ENCODE results near the gene CIART.

CIART gene

GRCh38 chr1:150281221-150281757 lies 1.1 kb upstream of the CIART start:
- 27 to 30% methylated on average over 15 of the region's 15 CpGs for WGBS, 2 experiments

GRCh38 chr1:150282558-150282958 lies 204 bp downstream of the CIART start:
- Histone ChIP-seq H3K4me3 (ENCODE audit: insufficient read depth, low read depth, low read length) (peak overlapping the region; percentile 55), H3K9me3 (ENCODE audit: control insufficient read depth, low read length) (no peaks in the 10 kb centered on the region), H3K36me3 (ENCODE audit: control insufficient read depth, insufficient read depth, low read length) (peaks cover 11% of the 10 kb centered on the region), H3K27me3 (ENCODE audit: control insufficient read depth, insufficient read depth, low read length, poor library complexity, severe bottlenecking) (peaks cover 9% of the 10 kb centered on the region), H3K27ac (ENCODE audit: insufficient read depth, low read depth, low read length, poor library complexity, severe bottlenecking) (peak overlapping the region; percentile 53), H3K4me1 (ENCODE audit: control insufficient read depth, insufficient read depth, low read length) (peaks cover 15% of the 10 kb centered on the region)
- 22 to 24% methylated on average over 21 of the region's 21 CpGs for WGBS, 2 experiments

More at GRCh38 chr1:150281221-150281757, 1.1 kb upstream of the CIART start:
- H3K36me3 ChIP-seq (ENCODE audit: control insufficient read depth, insufficient read depth, low read length) = peaks cover 9% of the 10 kb centered on the region
- H3K27me3 ChIP-seq (ENCODE audit: control insufficient read depth, insufficient read depth, low read length, poor library complexity, severe bottlenecking) = peaks cover 9% of the 10 kb centered on the region
- peak overlapping the region; percentile 55 for H3K4me3 ChIP-seq (ENCODE audit: insufficient read depth, low read depth, low read length)
- peaks cover 15% of the 10 kb centered on the region for H3K4me1 ChIP-seq (ENCODE audit: control insufficient read depth, insufficient read depth, low read length)
- H3K9me3 ChIP-seq (ENCODE audit: control insufficient read depth, low read length) = no peaks in the 10 kb centered on the region
- H3K27ac ChIP-seq (ENCODE audit: insufficient read depth, low read depth, low read length, poor library complexity, severe bottlenecking) = peak overlapping the region; percentile 78

GRCh38 chr1:150283260-150283659 lies 906 bp downstream of the CIART start:
- H3K27ac ChIP-seq (ENCODE audit: insufficient read depth, low read depth, low read length, poor library complexity, severe bottlenecking) = no peak overlapping the region
- 91 to 93% methylated on average over 12 of the region's 12 CpGs for WGBS, 2 experiments
- H3K4me3 ChIP-seq (ENCODE audit: insufficient read depth, low read depth, low read length) = peak overlapping the region; percentile 55
- peaks cover 15% of the 10 kb centered on the region for H3K4me1 ChIP-seq (ENCODE audit: control insufficient read depth, insufficient read depth, low read length)
- peaks cover 11% of the 10 kb centered on the region for H3K36me3 ChIP-seq (ENCODE audit: control insufficient read depth, insufficient read depth, low read length)
- H3K27me3 ChIP-seq (ENCODE audit: control insufficient read depth, insufficient read depth, low read length, poor library complexity, severe bottlenecking) = peaks cover 9% of the 10 kb centered on the region
- no peaks in the 10 kb centered on the region for H3K9me3 ChIP-seq (ENCODE audit: control insufficient read depth, low read length)

GRCh38 chr1:150288382-150288781 lies 6.0 kb downstream of the CIART start:
- Histone ChIP-seq H3K27ac (ENCODE audit: insufficient read depth, low read depth, low read length, poor library complexity, severe bottlenecking) (no peak overlapping the region), H3K27me3 (ENCODE audit: control insufficient read depth, insufficient read depth, low read length, poor library complexity, severe bottlenecking) (peaks cover 2% of the 10 kb centered on the region), H3K36me3 (ENCODE audit: control insufficient read depth, insufficient read depth, low read length) (peaks cover 11% of the 10 kb centered on the region), H3K4me3 (ENCODE audit: insufficient read depth, low read depth, low read length) (no peak overlapping the region), H3K4me1 (ENCODE audit: control insufficient read depth, insufficient read depth, low read length) (peaks cover under 1% of the 10 kb centered on the region), H3K9me3 (ENCODE audit: control insufficient read depth, low read length) (no peaks in the 10 kb centered on the region)
- 89 to 94% methylated on average over 1 of the region's 1 CpG for WGBS, 2 experiments

- Histone ChIP-seq H3K4me1 (ENCODE audit: control insufficient read depth, insufficient read depth, low read length) (no peaks in the 10 kb centered on the region), H3K4me3 (ENCODE audit: insufficient read depth, low read depth, low read length) (no peak overlapping the region), H3K27ac (ENCODE audit: insufficient read depth, low read depth, low read length, poor library complexity, severe bottlenecking) (no peak overlapping the region), H3K9me3 (ENCODE audit: control insufficient read depth, low read length) (no peaks in the 10 kb centered on the region), H3K36me3 (ENCODE audit: control insufficient read depth, insufficient read depth, low read length) (peaks cover 11% of the 10 kb centered on the region), H3K27me3 (ENCODE audit: control insufficient read depth, insufficient read depth, low read length, poor library complexity, severe bottlenecking) (no peaks in the 10 kb centered on the region)
- 91 to 93% methylated on average over 4 of the region's 4 CpGs for WGBS, 2 experiments
Observed at GRCh38 chr1:150288822-150289221, 6.5 kb downstream of the CIART start.

GRCh38 chr1:150293433-150294253 lies 11.3 kb downstream of the CIART start, which contains the start of gene MRPS21:
Gene MRPS21, plus strand, starts transcription at chr1:150293861. Its CDS starts 506 bp downstream, at chr1:150294367.
- Histone ChIP-seq H3K27me3 (ENCODE audit: control insufficient read depth, insufficient read depth, low read length, poor library complexity, severe bottlenecking) (no peaks in the 10 kb centered on the region), H3K27ac (ENCODE audit: insufficient read depth, low read depth, low read length, poor library complexity, severe bottlenecking) (peak within 1 kb of the TSS; percentile 90), H3K4me3 (ENCODE audit: insufficient read depth, low read depth, low read length) (peak within 1 kb of the TSS; percentile 86), H3K36me3 (ENCODE audit: control insufficient read depth, insufficient read depth, low read length) (peaks cover 14% of the 10 kb centered on the region), H3K9me3 (ENCODE audit: control insufficient read depth, low read length) (no peaks in the 10 kb centered on the region), H3K4me1 (ENCODE audit: control insufficient read depth, insufficient read depth, low read length) (peaks cover 4% of the 10 kb centered on the region)
- 16 to 17% methylated on average over 41 to 43 of the region's 43 CpGs for WGBS, 2 experiments

GRCh38 chr1:150295476-150295875 lies 13.1 kb downstream of the CIART start:
- 94 to 95% methylated on average over 2 of the region's 2 CpGs for WGBS, 2 experiments
- Histone ChIP-seq H3K36me3 (ENCODE audit: control insufficient read depth, insufficient read depth, low read length) (peaks cover 14% of the 10 kb centered on the region), H3K4me1 (ENCODE audit: control insufficient read depth, insufficient read depth, low read length) (peaks cover 4% of the 10 kb centered on the region), H3K27me3 (ENCODE audit: control insufficient read depth, insufficient read depth, low read length, poor library complexity, severe bottlenecking) (no peaks in the 10 kb centered on the region), H3K27ac (ENCODE audit: insufficient read depth, low read depth, low read length, poor library complexity, severe bottlenecking) (no peak overlapping the region), H3K4me3 (ENCODE audit: insufficient read depth, low read depth, low read length) (no peak overlapping the region), H3K9me3 (ENCODE audit: control insufficient read depth, low read length) (no peaks in the 10 kb centered on the region)

- Histone ChIP-seq H3K36me3 (ENCODE audit: control insufficient read depth, insufficient read depth, low read length) (peaks cover 35% of the 10 kb centered on the region), H3K27ac (ENCODE audit: insufficient read depth, low read depth, low read length, poor library complexity, severe bottlenecking) (no peak overlapping the region), H3K27me3 (ENCODE audit: control insufficient read depth, insufficient read depth, low read length, poor library complexity, severe bottlenecking) (no peaks in the 10 kb centered on the region), H3K4me3 (ENCODE audit: insufficient read depth, low read depth, low read length) (no peak overlapping the region), H3K4me1 (ENCODE audit: control insufficient read depth, insufficient read depth, low read length) (peaks cover under 1% of the 10 kb centered on the region), H3K9me3 (ENCODE audit: control insufficient read depth, low read length) (no peaks in the 10 kb centered on the region)
- 93 to 95% methylated on average over 3 of the region's 3 CpGs for WGBS, 2 experiments
Observed at GRCh38 chr1:150299716-150300115, 17.4 kb downstream of the CIART start.

GRCh38 chr1:150302338-150302737 lies 20.0 kb downstream of the CIART start:
- Histone ChIP-seq H3K4me3 (ENCODE audit: insufficient read depth, low read depth, low read length) (no peak overlapping the region), H3K27ac (ENCODE audit: insufficient read depth, low read depth, low read length, poor library complexity, severe bottlenecking) (no peak overlapping the region), H3K27me3 (ENCODE audit: control insufficient read depth, insufficient read depth, low read length, poor library complexity, severe bottlenecking) (no peaks in the 10 kb centered on the region), H3K36me3 (ENCODE audit: control insufficient read depth, insufficient read depth, low read length) (peaks cover 32% of the 10 kb centered on the region), H3K4me1 (ENCODE audit: control insufficient read depth, insufficient read depth, low read length) (no peaks in the 10 kb centered on the region), H3K9me3 (ENCODE audit: control insufficient read depth, low read length) (no peaks in the 10 kb centered on the region)
- WGBS, 2 experiments = 78 to 82% methylated on average over 6 of the region's 6 CpGs

GRCh38 chr1:150302902-150303301 lies 20.5 kb downstream of the CIART start:
- no peak overlapping the region for H3K27ac ChIP-seq (ENCODE audit: insufficient read depth, low read depth, low read length, poor library complexity, severe bottlenecking)
- H3K27me3 ChIP-seq (ENCODE audit: control insufficient read depth, insufficient read depth, low read length, poor library complexity, severe bottlenecking) = no peaks in the 10 kb centered on the region
- no peaks in the 10 kb centered on the region for H3K4me1 ChIP-seq (ENCODE audit: control insufficient read depth, insufficient read depth, low read length)
- H3K9me3 ChIP-seq (ENCODE audit: control insufficient read depth, low read length) = no peaks in the 10 kb centered on the region
- WGBS, 2 experiments = 62 to 64% methylated on average over 2 of the region's 2 CpGs
- peaks cover 32% of the 10 kb centered on the region for H3K36me3 ChIP-seq (ENCODE audit: control insufficient read depth, insufficient read depth, low read length)
- no peak overlapping the region for H3K4me3 ChIP-seq (ENCODE audit: insufficient read depth, low read depth, low read length)
